Subcutaneous adipose tissue (tissue), 4 donors: Measurements from ENCODE around the gene PCYT2. TPM values are rescaled to one million over a fixed set of nuclear protein-coding genes. Genes with fewer than 3 reads are reported as not detected.

Experiments
- total RNA-seq, 4 donors: library from RNA; depleted of rRNA; stranded (reverse); fragments of >200 nt; gene quantifications; one replicate each; pipeline ENCODE4 v1.1.0, GENCODE V29; 2016
- TF ChIP-seq, protein P1 (sequence below): fragments of 450-650 bp; IDR thresholded peaks from one replicate; pipeline ENCODE4 v1.5.1; 2016; ENCODE audit warnings: low read depth, mild to moderate bottlenecking, control low read depth, antibody characterized with exemption, moderate library complexity

PCYT2 gene
- total RNA-seq, 4 donors from 2014 or later = 23.8 to 130 (median 39.7) TPM

DNA sequence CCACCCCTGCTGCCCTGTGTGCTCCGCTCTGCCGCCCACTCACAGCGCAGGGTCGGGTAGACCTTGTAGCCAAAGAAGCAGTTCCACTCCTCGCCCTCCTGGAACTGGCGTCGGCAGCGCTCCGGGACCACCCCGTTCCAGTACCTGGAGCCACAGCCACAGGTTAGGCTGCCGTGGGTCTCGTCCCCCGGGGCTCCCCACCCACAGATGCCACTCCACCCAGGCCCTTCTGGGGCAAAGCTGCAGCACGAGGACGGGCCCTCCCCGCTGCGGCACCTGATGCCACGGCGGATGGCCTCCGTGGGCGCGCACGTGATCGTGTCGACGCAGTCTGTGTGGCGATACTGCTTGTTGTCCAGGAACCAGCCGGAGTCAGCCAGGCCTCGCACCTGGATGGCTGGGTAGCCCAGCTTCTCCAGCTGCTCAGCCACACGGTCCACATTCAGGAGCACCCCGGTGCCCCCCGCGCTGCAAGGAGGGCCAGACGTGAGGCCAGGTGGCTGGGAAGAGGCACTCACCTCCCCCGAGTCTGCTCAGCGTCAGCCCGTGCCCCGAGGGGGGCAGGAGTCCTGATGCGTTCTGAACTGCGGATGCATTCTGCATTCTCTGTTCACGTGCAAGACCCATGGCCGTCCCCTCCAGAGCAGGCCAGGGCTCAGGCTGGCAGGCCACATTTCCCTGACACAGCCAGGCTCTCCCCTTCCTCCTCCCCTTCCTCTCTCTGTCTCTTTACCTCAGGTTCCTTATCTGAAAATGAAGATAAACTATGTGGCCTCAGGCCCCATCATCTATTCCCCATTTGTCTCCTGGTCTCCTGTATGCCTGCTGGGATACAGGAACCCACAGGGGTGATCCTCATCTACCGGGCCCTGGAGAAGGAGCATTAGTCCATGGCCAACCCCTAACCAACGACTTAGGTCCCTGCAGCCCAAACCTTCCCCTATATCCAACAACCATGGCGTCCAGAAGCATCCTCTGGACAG, 45.7 kb upstream of the PCYT2 start:
- TF ChIP-seq, protein P1, sequence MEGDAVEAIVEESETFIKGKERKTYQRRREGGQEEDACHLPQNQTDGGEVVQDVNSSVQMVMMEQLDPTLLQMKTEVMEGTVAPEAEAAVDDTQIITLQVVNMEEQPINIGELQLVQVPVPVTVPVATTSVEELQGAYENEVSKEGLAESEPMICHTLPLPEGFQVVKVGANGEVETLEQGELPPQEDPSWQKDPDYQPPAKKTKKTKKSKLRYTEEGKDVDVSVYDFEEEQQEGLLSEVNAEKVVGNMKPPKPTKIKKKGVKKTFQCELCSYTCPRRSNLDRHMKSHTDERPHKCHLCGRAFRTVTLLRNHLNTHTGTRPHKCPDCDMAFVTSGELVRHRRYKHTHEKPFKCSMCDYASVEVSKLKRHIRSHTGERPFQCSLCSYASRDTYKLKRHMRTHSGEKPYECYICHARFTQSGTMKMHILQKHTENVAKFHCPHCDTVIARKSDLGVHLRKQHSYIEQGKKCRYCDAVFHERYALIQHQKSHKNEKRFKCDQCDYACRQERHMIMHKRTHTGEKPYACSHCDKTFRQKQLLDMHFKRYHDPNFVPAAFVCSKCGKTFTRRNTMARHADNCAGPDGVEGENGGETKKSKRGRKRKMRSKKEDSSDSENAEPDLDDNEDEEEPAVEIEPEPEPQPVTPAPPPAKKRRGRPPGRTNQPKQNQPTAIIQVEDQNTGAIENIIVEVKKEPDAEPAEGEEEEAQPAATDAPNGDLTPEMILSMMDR = no peak

DNA sequence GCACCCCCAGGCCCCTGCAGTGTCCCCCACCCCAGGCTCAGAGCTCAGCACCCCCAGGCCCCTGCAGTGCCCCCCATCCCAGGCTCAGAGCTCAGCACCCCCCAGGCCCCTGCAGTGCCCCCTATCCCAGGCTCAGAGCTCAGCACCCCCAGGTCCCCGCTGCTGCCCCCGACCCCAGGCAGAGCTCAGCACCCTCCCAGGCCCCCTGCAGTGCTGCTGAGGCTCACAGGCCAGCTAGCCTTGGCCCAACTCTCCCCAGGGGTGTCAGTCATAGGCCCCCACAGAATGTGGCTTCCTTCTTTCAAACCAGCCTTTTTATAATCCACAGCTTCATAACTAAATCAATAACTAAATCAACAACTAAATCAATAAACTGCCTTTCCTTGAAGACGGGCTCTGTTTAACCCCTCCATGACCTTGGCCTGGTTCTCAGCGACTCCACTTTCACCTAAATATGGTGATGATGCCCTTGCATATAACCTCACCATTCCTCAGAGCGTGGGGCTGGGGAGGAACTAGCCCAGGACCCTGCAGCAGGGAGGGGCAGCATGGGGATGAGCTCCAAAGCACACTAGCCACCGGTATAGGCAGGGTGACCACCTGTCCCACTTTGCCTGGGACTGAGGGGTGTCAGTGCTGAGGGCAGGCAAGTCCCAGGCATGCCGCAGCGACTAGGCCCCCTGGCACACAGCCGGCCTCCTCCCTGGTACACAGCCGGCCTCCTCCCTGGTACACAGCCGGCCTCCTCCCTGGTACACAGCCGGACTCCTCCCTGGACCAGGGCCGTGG, 44.8 kb upstream of the PCYT2 start:
- TF ChIP-seq, protein P1 = no peak

- TF ChIP-seq, protein P1 = no peak
Observed at GRCh38 chr17:81955058-81955681, 44.0 kb upstream of the PCYT2 start.

- TF ChIP-seq, protein P1 = no peak
Observed at GRCh38 chr17:81954131-81955057, 43.2 kb upstream of the PCYT2 start.

DNA sequence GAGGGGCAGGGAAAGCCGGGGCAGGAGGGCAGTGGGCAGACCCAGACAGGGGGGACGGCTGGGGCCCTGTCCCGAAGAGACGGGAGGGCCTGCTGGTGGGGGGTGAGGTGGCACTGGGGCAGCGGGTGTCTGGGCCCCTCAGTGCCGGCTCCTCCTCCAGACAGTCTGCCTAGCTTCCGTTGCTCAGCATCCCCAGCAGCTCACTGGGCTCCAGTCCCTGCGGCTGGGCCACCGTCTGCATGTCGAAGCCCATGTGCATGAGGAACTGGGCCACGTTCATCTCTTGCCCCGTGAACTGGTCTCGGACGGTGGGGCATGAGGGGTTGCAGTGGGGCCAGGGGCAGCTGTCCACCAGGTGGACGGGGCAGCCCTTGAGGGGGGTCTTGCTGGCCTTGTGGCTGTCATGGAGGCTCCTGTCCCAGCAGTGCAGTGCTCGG, 41.6 kb upstream of the PCYT2 start:
- TF ChIP-seq, protein P1 = no peak

DNA sequence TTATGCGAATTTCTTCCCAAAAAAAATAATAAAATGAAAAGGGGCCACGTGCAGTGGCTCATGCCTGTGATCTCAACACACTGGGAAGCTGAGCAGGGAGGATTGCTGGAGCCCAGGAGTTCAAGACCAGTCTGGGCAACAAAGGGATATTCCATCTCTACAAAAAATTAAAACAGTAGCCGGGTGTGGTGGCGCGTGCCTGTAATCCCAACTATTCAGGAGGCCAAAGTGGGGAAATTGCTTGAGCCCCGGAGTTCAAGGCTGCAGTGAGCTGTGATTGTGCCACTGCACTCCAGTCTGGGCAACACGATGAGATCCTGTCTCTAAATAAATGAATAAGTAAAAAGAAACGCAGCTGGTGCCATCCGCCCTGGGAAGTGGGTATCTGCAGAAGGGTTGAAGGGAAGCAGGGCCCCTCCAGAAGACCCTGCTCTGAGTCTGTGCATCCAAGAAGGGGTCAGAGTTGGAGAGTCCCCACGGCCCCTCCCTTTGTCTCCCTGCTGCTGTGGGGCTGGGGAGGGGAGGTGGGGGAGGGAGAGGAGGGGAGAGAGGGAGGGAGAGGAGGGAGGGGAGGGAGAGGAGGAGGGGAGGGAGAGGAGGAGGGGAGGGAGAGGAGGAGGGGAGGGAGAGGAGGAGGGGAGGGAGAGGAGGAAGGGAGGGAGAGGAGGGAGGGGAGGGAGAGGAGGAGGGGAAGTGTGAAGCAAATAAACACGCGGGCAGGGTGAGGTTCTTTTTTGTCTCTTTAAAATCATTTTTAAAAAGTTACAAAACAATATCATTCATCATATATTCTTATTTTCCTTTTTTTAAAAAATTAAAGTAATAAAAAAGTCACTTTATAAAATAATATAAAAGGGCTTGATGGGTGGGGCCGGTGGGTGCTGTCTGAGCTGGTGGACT, 40.8 kb upstream of the PCYT2 start:
- TF ChIP-seq, protein P1 = no peak
